Chondrocyte (in vitro differentiated cells): ENCODE results near the gene HNRNPAB. TPM values are rescaled to one million over a fixed set of nuclear protein-coding genes. Genes with fewer than 3 reads are reported as not detected.

ENCODE experiments used
- DNase-seq: peaks from one replicate; pipeline ENCODE4 v3.0.0; 2021; ENCODE audit warnings: mixed read lengths, low spot score
- H3K27ac Mint-ChIP-seq: one replicate; pipeline ENCODE4 v1.8.0; 2021; ENCODE audit warnings: mild to moderate bottlenecking, moderate library complexity, mixed read lengths; ENCODE audit not compliant: unreplicated experiment
- H3K27me3 Mint-ChIP-seq: 2 replicates; pipeline ENCODE4 v1.8.0; 2021; ENCODE audit warnings: low read depth, mixed read lengths
- H3K36me3 Mint-ChIP-seq: 2 replicates; pipeline ENCODE4 v1.8.0; 2021; ENCODE audit warnings: low read depth, mixed read lengths
- H3K4me1 Mint-ChIP-seq: 2 replicates; pipeline ENCODE4 v1.8.0; 2021; ENCODE audit warnings: low read depth, mild to moderate bottlenecking, mixed read lengths
- H3K4me3 Mint-ChIP-seq: one replicate; pipeline ENCODE4 v1.8.0; 2021; ENCODE audit warnings: mild to moderate bottlenecking, moderate library complexity, mixed read lengths; ENCODE audit not compliant: unreplicated experiment
- H3K9me3 Mint-ChIP-seq: 2 replicates; pipeline ENCODE4 v1.8.0; 2021; ENCODE audit warnings: low read depth, mixed read lengths
- CTCF ChIP-seq: fragments of 200-600 bp; sonication (generic); IDR thresholded peaks from 2 replicates; pipeline ENCODE4 v1.5.0; 2021; ENCODE audit warnings: antibody characterized with exemption, mild to moderate bottlenecking, moderate library complexity
- total RNA-seq: library from RNA; stranded (reverse); gene quantifications from 3 replicates; pipeline ENCODE4 v1.2.1, GENCODE V29; 2021

The HNRNPAB gene
- total RNA-seq, 1 donor from 2014 or later = 156 TPM

- no peaks in the 10 kb centered on the region for H3K27me3 Mint-ChIP-seq
- peak overlapping the region; percentile 88 for H3K4me3 Mint-ChIP-seq
- DNase-seq = no peak
- H3K9me3 Mint-ChIP-seq = no peaks in the 10 kb centered on the region
- TF ChIP-seq CTCF = peak; percentile 28
- H3K36me3 Mint-ChIP-seq = peaks cover 32% of the 10 kb centered on the region
- peaks cover 28% of the 10 kb centered on the region for H3K4me1 Mint-ChIP-seq
- H3K27ac Mint-ChIP-seq = peak overlapping the region; percentile 28
Measured at GRCh38 chr5:178204935-178205748, 809 bp downstream of the HNRNPAB start.

- no peak for DNase-seq
- Mint-ChIP-seq H3K4me3 (peak overlapping the region; percentile 73), H3K27ac (peak overlapping the region; percentile 81), H3K4me1 (peaks cover 28% of the 10 kb centered on the region), H3K9me3 (no peaks in the 10 kb centered on the region), H3K27me3 (no peaks in the 10 kb centered on the region), H3K36me3 (peaks cover 34% of the 10 kb centered on the region)
- no peak for TF ChIP-seq CTCF
Measured at GRCh38 chr5:178205749-178206047, 1.4 kb downstream of the HNRNPAB start.

- Mint-ChIP-seq H3K36me3 (peaks cover 38% of the 10 kb centered on the region), H3K4me3 (peak overlapping the region; percentile 73), H3K4me1 (peaks cover 28% of the 10 kb centered on the region), H3K27me3 (no peaks in the 10 kb centered on the region), H3K9me3 (no peaks in the 10 kb centered on the region), H3K27ac (peak overlapping the region; percentile 81)
- TF ChIP-seq CTCF = no peak
- no peak for DNase-seq
Measured at GRCh38 chr5:178206166-178207101, 2.1 kb downstream of the HNRNPAB start.

GRCh38 chr5:178207183-178207916, 3.0 kb downstream of the HNRNPAB start:
- peaks cover 41% of the 10 kb centered on the region for H3K36me3 Mint-ChIP-seq
- H3K9me3 Mint-ChIP-seq = no peaks in the 10 kb centered on the region
- H3K27ac Mint-ChIP-seq = peak overlapping the region; percentile 73
- H3K4me3 Mint-ChIP-seq = peak overlapping the region; percentile 31
- DNase-seq = no peak
- peaks cover 28% of the 10 kb centered on the region for H3K4me1 Mint-ChIP-seq
- no peaks in the 10 kb centered on the region for H3K27me3 Mint-ChIP-seq
- TF ChIP-seq CTCF = no peak

- no peaks in the 10 kb centered on the region for H3K9me3 Mint-ChIP-seq
- H3K4me1 Mint-ChIP-seq = peaks cover 28% of the 10 kb centered on the region
- no peak for TF ChIP-seq CTCF
- H3K36me3 Mint-ChIP-seq = peaks cover 41% of the 10 kb centered on the region
- no peak overlapping the region for H3K4me3 Mint-ChIP-seq
- no peaks in the 10 kb centered on the region for H3K27me3 Mint-ChIP-seq
- DNase-seq = no peak
- H3K27ac Mint-ChIP-seq = peak overlapping the region; percentile 82
Measured at GRCh38 chr5:178207917-178208280, 3.6 kb downstream of the HNRNPAB start.
